Left ventricle myocardium inferior (tissue), 1 donor: Measurements from ENCODE around the gene IMPG1. TPM values are rescaled to one million over a fixed set of nuclear protein-coding genes. Genes with fewer than 3 reads are reported as not detected.

Experiments
- DNase-seq: peaks from one replicate; pipeline ENCODE4 v3.0.0-alpha.2; 2020
- H3K27ac ChIP-seq: fragments of 200-600 bp; replicated peaks from 2 replicates; pipeline ENCODE4 v1.8.0; 2021
- H3K27me3 ChIP-seq: fragments of 200-600 bp; 2 replicates; pipeline ENCODE4 v1.8.0; 2021; ENCODE audit warnings: low read depth
- H3K36me3 ChIP-seq: fragments of 200-600 bp; 2 replicates; pipeline ENCODE4 v1.8.0; 2021
- H3K4me1 ChIP-seq: fragments of 200-600 bp; 2 replicates; pipeline ENCODE4 v1.8.0; 2021
- H3K4me3 ChIP-seq: fragments of 200-600 bp; 2 replicates; pipeline ENCODE4 v1.8.0; 2021; ENCODE audit warnings: mild to moderate bottlenecking, moderate library complexity
- H3K9me3 ChIP-seq: fragments of 200-600 bp; replicated peaks from 2 replicates; pipeline ENCODE4 v1.8.0; 2021
- intact Hi-C: fragments of 100-400 bp; cut with micrococcal nuclease; formaldehyde crosslinking; loops from one replicate; pipeline ENCODE4 v1.11.0; 2022
- total RNA-seq: library from RNA; stranded (reverse); fragmentation: NEBNext Ultra II Directional; extraction: Animal tissue kit (Norgen Biotek cat#: 25700); gene quantifications from one replicate; pipeline ENCODE4 v1.2.1, GENCODE V29; 2021
- TF ChIP-seq, protein P1 (sequence below): fragments of 200-600 bp; IDR thresholded peaks from 2 replicates; pipeline ENCODE4 v1.8.0; 2021; ENCODE audit warnings: antibody characterized with exemption, mild to moderate bottlenecking, borderline replicate concordance
- donor health status: DM: no; HTN: yes; CAD: no; lungs with severe emphysema.

The IMPG1 gene
- total RNA-seq, 1 donor from 2014 or later: not detected

DNA sequence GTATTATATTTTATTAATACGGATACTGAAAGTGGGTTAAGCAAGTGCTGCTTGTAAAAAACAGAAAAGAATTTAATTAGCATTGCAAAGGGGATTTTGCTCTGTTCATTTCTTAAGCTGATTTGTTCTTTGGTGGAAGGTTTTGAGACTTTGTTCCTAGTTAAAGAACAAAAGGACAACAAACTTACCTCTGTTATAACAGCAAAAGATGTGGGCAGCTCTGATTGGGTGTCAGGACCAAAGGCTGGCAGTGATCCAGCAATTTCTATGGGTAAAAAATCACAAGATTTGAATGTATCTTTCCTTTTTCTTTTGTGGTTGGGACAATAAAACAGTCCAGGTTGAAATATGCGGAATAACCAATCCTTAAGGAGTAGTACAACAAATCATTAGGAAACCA, 68.8 kb downstream of the IMPG1 start:
- intact Hi-C loops: no loop called here
- no peak overlapping the region for H3K27ac ChIP-seq
- DNase-seq: no peak

DNA sequence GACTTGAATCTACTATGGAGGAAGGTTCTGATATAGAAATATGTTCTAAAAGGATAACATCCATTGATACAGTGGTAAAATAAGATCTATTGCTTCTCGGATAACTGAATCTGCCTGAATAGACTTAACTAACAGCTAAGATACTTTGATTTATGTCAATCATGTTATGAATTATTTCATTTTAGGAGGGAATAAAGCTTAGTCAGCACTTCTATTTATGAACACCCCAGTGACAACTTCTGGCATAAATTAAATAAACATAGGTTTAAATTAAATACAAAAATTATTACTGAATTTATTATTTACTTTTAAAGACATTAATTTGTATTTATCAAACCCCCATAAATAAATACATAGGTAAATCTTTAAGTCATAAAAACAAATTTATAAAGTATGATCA, 69.3 kb downstream of the IMPG1 start:
- TF ChIP-seq, protein P1, sequence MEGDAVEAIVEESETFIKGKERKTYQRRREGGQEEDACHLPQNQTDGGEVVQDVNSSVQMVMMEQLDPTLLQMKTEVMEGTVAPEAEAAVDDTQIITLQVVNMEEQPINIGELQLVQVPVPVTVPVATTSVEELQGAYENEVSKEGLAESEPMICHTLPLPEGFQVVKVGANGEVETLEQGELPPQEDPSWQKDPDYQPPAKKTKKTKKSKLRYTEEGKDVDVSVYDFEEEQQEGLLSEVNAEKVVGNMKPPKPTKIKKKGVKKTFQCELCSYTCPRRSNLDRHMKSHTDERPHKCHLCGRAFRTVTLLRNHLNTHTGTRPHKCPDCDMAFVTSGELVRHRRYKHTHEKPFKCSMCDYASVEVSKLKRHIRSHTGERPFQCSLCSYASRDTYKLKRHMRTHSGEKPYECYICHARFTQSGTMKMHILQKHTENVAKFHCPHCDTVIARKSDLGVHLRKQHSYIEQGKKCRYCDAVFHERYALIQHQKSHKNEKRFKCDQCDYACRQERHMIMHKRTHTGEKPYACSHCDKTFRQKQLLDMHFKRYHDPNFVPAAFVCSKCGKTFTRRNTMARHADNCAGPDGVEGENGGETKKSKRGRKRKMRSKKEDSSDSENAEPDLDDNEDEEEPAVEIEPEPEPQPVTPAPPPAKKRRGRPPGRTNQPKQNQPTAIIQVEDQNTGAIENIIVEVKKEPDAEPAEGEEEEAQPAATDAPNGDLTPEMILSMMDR: no peak

More for the DNA sequence above, 68.8 kb downstream of the IMPG1 start:
- no peak overlapping the region for H3K4me3 ChIP-seq
- no peaks in the 10 kb centered on the region for H3K4me1 ChIP-seq
- H3K9me3 ChIP-seq: no peaks in the 10 kb centered on the region
- TF ChIP-seq, protein P1: no peak
- no peaks in the 10 kb centered on the region for H3K36me3 ChIP-seq
- H3K27me3 ChIP-seq: no peaks in the 10 kb centered on the region

DNA sequence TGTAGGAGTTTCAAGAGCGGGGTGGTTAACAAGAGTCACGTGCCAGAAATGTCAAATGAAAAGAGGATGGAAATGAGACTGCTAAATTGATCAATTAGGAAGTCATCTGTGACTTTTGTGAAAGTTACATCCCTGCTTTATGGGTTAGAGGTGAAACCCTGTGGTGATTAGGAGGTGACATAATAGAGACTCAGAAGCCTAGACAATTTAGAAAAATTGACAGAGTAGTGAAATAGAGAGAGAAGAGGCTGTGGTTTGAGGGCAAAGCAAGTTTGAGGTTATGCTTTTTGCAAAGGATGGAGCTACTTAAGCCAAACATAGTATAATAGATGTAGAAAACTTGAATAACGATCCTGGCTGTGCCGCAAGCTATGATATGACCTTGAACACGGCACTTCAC, 71.8 kb downstream of the IMPG1 start:
- no peak overlapping the region for H3K27ac ChIP-seq
- intact Hi-C loops: no loop called here
- TF ChIP-seq, protein P1: no peak

More for the DNA sequence above, 69.3 kb downstream of the IMPG1 start:
- no peak overlapping the region for H3K27ac ChIP-seq
- no peaks in the 10 kb centered on the region for H3K27me3 ChIP-seq
- no peak for DNase-seq
- H3K36me3 ChIP-seq: no peaks in the 10 kb centered on the region
- H3K9me3 ChIP-seq: no peaks in the 10 kb centered on the region
- intact Hi-C loops: no loop called here
- no peaks in the 10 kb centered on the region for H3K4me1 ChIP-seq
- no peak overlapping the region for H3K4me3 ChIP-seq

DNA sequence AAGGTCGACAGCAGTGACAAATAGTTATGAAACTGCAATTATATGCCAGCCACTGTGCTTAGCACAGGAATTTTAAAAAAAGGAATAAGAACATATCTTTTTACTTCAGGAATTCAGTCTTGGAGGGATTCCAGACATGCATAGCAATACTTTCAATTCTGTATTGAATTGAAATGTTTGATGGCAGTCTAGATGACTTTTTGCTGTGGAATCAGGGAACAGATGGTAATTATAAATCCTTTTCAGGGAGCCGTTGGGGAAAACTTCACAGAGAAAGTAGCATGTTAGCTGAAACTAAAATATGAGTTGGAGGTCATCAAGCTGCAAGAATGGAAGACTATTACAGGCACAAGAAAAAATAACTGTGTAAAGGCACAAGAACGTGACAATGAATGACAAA, 74.8 kb downstream of the IMPG1 start:
- peaks cover 3% of the 10 kb centered on the region for H3K4me1 ChIP-seq
- no peak overlapping the region for H3K27ac ChIP-seq
- no peak for DNase-seq
- H3K27me3 ChIP-seq: no peaks in the 10 kb centered on the region
- H3K36me3 ChIP-seq: no peaks in the 10 kb centered on the region
- TF ChIP-seq, protein P1: no peak
- intact Hi-C loops: no loop called here
- no peak overlapping the region for H3K4me3 ChIP-seq
- no peaks in the 10 kb centered on the region for H3K9me3 ChIP-seq

More for the DNA sequence above, 71.8 kb downstream of the IMPG1 start:
- DNase-seq: no peak
- no peaks in the 10 kb centered on the region for H3K27me3 ChIP-seq
- H3K36me3 ChIP-seq: no peaks in the 10 kb centered on the region
- no peaks in the 10 kb centered on the region for H3K9me3 ChIP-seq
- no peak overlapping the region for H3K4me3 ChIP-seq
- no peaks in the 10 kb centered on the region for H3K4me1 ChIP-seq

DNA sequence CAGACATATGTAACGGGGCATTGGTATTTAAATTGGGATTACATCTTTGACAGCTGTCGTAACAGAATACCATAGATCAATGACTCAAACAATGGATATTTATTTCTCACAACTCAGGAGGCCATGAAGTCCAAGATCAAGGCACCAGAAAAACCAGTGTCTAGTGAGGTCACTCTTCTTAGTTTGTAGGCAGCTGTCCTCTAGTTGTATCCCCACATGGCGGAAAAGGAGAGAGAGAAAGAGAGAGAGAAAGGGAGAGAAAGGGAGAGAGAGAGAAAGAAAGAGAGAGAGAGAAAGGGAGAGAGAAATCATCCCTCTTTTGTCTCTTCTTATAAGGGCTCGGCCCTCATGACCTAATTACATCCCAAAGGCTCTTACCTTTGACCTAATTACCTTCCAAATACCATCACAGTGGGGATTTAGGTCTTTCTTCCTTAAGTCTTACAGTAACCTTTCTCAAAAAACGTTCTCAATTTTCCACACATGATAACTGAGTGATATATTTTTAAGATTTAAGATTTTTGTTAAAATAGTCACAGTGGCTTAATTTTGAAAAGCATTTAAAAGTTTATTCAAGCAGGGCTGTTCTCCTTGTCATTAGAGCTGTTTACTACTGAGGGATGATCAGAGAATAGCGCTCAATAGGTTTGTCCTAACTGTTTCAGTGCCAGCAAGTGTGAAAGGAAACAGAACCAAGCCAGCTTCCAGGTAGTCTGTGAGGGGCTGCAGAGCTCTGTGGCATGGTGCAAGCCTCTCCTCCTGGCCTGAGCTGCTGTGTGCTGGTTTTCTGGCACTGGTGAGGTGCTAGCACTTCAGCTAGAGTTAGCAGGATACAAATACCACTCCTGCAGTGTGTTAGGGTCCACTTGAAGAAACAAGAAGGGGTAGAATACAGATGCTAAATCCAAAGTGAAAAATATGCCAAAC, 79.0 kb downstream of the IMPG1 start:
- TF ChIP-seq, protein P1: no peak
- H3K27me3 ChIP-seq: no peaks in the 10 kb centered on the region
- no peak overlapping the region for H3K4me3 ChIP-seq
- peaks cover 3% of the 10 kb centered on the region for H3K4me1 ChIP-seq
- no peaks in the 10 kb centered on the region for H3K9me3 ChIP-seq
- H3K27ac ChIP-seq: no peak overlapping the region
- intact Hi-C loops: no loop called here
- H3K36me3 ChIP-seq: no peaks in the 10 kb centered on the region
- no peak for DNase-seq
